Raji (cell line): ENCODE data around the gene CSH2.

Experiments
- POLR2A ChIP-seq: IDR thresholded peaks from 2 replicates; pipeline ENCODE4 v1.6.1; 2011; ENCODE audit warnings: low read depth, low read length, control low read depth; ENCODE audit not compliant: insufficient read depth

Gene CSH2

DNA sequence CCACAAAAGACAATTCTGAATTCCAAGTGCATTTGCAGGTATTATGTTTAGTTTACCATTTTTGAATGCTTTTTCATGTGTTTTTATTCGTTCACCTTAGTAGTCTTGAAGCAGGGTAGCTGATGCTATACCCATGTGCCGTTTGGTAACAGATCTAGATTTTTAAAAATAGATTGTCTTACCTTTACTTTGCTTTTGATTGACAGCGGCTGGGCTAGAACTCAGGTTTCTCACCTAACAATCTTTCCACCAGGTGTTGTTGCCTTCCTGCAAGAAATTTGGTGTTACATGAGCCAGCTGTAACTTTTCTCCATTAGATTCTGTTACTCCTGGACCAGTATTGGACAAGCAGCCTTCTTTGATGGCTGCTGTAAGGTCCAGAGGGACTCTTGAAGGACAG is 44.5 kb downstream of the CSH2 start:
- no peak for TF ChIP-seq POLR2A

DNA sequence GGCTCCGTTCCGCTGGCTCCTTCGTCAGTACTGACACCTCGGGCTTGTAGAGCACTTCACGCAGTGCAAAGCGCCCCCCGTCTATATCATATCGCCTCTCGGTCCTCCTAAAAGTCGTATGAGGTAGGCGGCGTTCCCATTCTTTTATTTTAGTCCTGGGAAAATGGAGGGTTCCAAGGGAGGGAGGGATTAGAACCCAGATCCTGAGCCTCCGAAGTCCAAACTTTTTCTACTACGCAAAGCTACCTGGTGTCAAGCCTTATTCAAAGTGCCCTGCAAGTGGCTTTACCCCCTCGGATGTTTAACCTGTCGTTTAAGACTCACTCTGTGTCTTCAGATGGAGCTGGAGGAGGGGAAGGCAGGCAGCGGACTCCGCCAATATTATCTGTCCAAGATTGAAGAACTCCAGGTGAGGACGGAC is 45.7 kb downstream of the CSH2 start:
- TF ChIP-seq POLR2A: no peak

DNA sequence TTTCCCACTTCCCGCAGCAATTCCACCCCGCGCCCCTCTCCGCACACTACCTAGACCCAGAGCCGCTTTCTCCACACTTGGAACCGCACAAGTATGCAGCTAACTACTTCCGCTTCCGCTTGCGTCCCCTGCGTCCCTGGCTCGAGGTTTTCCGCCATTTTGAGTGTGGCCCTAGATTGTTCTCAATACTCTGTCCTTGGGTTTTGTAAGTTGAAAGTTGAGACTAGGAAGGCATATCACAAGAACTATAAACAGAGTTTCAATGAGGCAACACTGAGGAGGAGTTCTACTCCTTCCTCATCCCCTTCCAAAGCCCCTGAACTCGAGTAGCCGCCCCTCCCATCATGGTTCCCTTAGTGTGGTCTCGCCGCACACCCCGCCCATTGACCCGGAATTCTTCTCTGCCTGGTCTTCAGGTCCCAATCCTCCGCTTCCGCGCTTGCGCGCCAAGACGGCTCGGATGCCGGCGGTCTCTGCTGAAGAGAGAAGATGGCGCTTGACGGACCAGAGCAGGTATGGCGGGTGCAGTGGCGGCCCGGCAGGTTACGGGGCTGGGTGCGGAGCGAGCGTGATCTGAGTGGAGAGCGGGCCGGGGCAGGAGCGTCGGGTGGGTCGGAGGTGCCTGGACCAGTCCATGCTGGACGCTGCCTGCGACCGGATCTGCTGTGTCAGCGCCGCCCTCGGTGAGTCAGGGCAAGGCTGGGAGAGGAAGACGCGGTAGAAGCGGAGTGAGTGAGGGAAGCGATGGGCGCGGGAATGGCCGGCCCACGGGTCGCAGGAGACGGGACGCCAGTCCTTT is 46.3 kb downstream of the CSH2 start, which contains the start of the genes FTSJ3 and PSMC5:
TSS of gene FTSJ3 (minus strand) at position 662 of the 799 bp plus-strand sequence. CDS start 761 bp downstream, outside the sequence.
TSS of gene PSMC5 (plus strand) at position 430 of the 799 bp plus-strand sequence. CDS start at position 490, 60 bp downstream.
- peak; percentile 86 for TF ChIP-seq POLR2A

DNA sequence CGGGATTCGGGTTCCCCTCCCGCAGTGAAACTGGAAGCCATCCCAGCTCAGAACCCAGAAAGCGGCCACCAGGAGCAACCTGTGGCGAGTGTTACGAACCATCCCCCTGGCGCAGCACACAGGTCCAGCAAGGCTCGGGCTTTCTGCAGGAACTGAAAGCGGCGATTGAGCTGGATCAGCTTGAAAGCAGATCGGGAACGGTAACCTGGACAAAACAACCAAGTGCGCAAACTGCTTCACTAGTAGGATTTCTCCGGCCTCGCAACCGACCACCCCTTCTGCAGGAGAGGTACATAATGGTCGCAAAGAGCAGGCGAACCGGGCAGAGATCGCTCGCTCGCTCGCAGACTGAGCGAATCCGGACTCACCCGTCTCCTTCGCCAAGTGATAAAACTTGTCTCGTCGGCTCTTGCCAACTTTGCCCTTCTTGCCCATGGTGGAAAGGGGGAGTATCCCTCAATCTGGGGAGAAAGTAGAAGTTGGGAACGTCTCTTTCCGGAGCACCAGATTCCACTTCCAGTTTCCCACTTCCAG is 46.9 kb downstream of the CSH2 start:
- TF ChIP-seq POLR2A: no peak

DNA sequence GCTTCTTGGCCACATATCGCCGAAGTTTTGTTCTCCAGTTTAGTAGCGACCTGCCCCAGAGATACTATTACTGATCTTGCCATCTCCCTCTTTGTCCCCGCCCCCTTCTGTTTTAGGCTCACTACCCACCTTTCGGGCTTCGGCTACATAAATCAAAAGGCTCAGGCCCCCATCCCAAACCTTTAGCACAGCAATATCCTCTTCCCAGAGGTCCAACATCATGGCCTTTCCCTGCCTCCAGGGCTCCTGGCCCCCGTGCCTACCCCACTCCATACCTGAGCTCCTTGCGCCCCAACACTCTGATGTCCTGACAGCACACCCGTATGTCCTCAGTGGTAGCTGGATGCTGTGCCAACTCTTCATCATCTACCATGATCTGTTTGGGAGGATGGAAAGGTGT is 49.1 kb downstream of the CSH2 start:
- no peak for TF ChIP-seq POLR2A

DNA sequence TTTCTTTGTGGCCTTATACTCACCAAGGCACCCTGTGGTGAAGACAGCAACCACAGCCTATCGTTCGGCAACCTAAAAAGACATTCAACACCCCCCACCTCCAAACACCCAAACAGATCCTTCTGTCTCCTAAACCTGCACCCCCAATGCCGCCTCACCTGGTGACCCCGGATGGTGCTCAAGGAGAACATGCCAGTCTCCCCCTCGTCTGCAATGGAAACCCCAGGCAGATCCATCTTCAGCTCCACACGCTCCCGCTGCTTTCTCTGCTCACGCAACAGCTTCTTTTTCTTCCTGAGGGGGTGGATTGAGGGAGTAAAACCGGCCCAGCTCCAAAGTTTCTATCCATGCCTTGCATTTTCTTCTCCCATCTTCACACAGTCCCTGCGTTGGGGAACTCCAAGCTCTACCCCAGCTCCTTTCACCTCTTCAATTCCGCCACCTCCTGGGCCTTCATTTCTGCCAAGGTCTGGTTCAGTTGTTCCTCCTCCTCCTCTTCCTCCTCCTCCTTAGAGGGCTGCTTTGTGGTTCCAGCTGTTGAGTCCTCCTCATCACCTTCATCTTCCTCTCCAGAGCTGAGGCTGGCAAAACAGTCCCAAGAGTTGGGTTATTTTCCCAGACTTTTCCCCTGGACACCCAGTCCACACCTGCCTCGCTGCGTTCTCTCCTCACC is 49.7 kb downstream of the CSH2 start:
- no peak for TF ChIP-seq POLR2A

DNA sequence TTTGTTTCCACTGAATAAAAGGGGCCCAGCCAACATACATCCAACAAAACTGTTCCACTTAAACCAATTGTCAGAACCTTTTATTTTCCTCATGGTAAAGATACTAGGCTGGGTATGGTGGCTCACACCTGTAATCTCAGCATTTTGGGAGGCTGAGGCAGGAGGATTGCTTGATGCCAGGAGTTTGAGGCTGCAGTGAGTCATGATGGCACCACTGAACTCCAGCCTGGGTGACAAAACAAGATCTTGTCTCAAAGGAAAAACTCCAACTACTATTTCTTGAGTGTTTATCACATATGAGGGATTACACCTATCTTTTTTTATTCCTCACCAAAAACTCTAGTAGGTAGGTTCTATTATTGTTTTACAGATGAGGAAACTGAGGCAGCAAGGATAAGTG is 50.9 kb downstream of the CSH2 start:
- no peak for TF ChIP-seq POLR2A
